ENCODE measurements around the gene GATA2.

GRCh38 chr3:128499724-128500275 lies 6.8 kb upstream of the GATA2 start:
- TF ChIP-seq CTCF (IDR thresholded peaks at IDR 0.05) (no peak), POLR2AphosphoS5 (IDR thresholded peaks at IDR 0.05; ENCODE audit: low read depth, low read length) (no peak), TCF7L2 (IDR thresholded peaks at IDR 0.05; ENCODE audit: low read depth, low read length) (no peak), SIN3A (IDR thresholded peaks at IDR 0.05; ENCODE audit: borderline replicate concordance, insufficient read depth, low read depth, low read length) (no peak)

Data from Panc1 (cell line).